GM18526 (cell line): ENCODE results near the gene GSDMA.

Source experiments
- POLR2A ChIP-seq: IDR thresholded peaks from 3 replicates; pipeline ENCODE4 v1.6.1; 2011; ENCODE audit not compliant: insufficient read length; ENCODE audit errors: extremely low read depth

Gene GSDMA

DNA sequence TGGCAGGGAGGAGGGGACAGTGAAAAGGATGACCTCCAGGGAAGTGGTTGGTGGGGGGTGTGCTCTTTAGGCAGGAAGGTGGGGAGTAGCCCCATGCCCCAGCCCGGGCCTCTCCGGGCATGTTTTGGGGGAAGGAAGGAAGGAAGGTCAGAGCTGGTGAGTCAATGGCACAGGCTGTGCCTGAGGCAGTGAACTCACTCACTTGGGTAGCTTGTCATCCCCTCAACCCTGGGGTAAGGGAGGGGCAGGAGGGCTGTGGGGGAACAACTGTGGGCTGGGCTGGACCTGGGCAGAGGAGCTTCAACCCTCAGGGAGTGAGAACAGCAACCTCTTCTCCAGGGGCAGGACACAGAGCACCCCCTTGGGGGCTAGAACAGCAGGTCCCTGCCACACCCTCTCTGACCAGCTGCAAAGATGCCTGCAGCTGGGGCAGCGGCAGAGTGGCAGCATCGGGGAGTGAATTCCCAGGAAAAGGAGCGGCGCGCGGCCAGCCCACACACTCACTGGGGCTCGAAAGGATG, 58.7 kb downstream of the GSDMA start:
- no peak for TF ChIP-seq POLR2A

DNA sequence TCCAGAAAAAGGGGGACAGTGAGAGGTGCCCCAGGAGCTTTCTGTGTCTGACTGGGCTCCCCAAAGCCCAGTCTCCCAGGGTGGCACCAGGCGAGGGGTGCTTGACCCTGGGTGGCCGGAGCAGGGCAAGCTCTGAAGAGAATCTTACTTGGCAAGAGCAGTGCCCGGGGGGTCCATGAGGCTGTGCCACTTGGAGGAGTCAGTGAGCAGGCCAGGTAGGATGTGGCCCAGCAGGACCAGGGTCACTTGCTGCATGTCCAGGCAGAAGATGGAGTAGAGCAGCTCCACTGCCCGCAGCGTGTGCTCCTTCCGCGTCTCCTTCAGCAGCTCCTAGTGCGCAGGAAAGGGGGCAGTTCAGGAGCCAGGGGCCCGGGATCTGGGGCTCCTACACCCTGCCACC, 59.7 kb downstream of the GSDMA start:
- TF ChIP-seq POLR2A = no peak

DNA sequence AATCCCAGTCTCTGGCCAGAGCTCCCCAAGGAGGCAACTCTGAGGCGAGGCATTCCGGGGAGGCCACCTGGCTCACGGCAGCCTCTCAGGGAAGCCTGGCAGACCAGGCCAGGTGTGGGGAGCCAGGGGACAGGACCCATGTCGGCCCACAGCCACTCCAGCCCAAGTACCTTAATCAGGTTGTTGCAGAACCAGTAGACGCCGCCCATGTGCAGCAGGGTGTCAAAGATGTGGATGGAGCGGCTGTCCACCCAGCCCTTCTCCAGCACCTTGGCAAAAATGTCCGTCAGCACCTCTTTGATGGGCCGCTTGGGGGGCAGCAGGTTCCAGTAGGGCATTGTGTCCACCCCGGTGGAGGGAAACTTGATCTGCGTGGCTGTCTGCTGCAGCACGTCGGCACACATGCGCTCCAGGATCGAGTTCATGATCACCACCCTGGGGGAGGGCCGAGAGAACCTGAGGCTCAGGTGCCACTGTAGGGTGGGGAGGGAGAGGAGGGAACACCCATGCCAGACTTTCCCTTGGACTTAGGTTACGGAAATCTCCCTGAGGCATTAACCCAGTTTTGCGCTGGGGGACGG, 60.2 kb downstream of the GSDMA start:
- TF ChIP-seq POLR2A = no peak

DNA sequence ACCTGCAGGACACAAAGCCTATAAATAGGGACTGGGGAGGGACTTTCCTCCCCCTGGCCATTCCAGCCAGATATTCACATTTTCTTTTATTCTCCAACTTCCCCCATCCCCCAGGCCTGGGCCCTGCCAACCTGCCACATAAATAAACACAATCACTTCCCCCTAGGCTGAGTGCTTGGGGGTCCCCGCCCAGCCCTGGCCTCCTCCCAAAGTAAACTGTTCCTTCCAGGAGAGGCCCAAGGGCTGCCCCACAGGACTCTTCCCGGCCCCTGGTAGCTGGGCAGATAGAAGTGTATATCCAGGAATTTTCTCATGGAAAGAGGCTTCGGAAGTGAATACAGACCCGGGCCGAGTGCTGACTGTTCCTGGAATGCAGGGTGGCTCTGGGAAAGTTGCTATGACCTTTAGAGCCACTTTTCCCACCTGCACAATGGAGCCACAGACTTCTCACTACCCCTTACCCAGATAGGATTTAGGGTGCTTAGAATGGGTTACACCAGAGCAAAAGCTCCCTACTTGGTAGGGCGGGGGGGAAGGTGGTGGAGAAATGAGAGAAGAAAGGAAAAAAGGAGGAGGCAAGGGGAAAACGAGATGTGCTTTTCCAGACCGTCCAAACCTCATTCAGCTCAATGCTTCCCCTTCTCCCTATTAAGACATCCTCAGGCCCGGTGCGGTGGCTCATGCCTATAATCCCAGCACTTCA, 60.9 kb downstream of the GSDMA start:
- no peak for TF ChIP-seq POLR2A

DNA sequence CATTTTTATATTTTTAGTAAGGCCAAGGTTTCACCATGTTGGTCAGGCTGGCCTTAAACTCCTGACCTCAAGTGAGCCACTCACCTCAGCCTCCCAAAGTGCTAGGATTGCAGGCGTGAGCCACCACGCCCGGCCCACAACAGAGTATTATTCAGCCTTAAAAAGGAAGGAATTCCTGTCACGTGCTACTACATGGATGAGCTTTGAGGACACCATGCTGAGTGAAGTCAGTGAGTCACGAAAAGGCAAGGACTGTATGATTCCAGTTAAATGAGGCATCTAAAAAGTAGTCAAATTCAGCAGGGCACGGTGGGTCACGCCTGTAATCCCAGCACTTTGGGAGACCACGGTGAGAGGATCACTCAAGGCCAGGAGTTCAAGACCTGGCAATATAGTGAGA, 62.1 kb downstream of the GSDMA start:
- no peak for TF ChIP-seq POLR2A

DNA sequence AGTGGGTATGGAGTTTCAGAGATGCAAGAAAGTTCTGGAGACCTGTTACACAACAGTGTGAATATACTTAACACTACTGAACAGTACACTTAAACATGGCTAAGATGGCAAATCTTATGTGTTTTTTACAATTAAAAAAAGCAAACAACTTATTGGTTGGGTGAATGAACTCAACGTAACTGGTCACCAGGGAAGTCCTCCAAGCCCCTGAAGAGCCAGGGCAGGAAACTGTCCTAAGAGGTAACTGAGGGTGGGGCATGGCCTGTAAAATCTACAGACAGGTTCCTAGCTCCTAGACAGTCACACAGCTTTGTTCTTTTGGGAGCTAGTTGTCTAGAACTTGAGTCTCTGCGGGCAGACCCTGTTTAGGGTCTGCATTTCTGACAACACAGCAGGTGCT, 62.8 kb downstream of the GSDMA start:
- TF ChIP-seq POLR2A = no peak

DNA sequence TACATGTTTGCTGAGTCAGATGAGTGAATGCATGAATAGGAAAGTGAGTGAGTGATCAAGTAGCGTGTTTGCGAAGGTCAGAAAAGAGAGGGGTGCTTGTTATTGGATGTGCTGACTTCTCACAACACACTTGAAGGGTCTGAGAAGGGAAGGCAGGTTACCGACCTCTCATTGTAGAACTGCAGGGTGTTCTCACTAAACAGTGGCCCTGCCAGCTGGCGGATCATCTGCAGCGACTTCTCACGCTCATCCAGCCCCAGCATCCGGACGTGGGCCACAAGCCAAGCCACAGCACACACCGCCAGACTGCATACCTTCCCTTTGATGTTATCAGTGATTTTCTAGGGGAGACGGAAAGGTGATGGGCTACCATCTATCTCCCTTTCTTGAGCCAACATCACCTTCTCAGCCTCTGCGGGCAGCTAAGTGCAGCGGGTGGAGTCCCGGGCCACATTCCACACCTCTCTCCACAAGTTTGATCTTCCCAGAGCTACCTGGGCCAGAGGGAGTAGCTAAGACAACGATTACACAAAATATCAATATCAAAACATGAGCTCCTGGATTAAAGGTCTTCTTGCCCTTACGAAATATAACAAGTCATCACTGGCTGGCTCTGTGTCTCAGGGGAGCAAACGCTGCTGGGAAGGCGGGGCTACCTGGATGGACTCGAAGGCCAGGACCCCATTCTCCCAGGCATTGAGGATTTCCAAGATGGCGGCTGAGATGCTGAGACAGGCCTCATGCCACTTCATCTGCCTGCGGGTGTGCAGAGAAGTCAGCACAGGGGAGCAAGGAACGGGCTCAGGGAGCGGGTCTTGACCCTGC, 63.4 kb downstream of the GSDMA start:
- TF ChIP-seq POLR2A = no peak

DNA sequence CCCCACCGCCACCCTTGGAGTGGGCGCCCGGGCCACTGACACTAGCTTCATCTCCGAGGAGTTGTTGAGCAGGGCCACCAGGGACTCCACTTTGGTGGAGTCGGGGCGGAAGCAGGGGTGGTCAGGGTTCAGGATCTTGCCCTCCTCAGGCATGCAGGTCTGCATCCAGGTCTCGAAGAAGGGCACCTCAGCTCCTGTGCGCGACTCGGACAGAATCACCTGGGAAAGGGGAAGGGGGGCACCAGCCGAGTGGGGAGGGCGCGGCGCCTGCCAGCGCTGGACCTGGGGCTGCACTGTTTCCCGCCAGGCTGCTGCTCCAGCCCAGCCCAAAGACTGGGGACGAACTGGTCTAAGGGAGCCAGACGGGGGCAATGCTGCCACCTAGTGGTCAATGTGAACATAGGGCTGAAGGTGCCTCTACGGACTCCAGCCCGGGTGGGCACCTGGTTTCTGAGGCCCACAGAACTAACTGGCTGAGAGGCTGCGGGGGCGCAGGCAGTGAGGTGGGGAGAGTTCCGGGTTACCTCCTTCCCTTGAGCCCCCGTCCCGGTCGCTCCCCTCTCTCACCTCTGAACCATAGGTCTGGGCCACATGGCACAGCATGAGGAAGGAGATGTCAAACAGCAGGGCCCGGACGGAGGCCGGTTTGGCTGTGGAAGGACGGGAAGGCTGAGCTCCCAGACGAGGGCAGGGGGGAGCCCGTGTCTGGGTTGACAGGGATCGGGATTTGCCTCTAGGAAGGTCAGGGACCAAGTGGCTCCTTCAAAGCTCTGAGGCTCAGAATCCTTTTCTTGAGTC, 64.2 kb downstream of the GSDMA start:
- no peak for TF ChIP-seq POLR2A
